GM23248 (cell line): ENCODE measurements around the gene SMARCC2. TPM values are rescaled to one million over a fixed set of nuclear protein-coding genes. Genes with fewer than 3 reads are reported as not detected.
A peak's percentile ranks its signal among the peaks of the same experiment; 100 is the strongest.

Experiments used
- DNase-seq: peaks from one replicate; pipeline ENCODE4 v3.0.0-alpha.2; 2015
- H2AFZ ChIP-seq: fragments of 200-600 bp; sonication (generic); 2 replicates; pipeline ENCODE4 v1.6.1; 2016; ENCODE audit warnings: antibody characterized with exemption
- H3F3A ChIP-seq: fragments of 200-600 bp; sonication (generic); 2 replicates; pipeline ENCODE4 v1.6.1; 2016; ENCODE audit warnings: mild to moderate bottlenecking, antibody characterized with exemption, mixed run types; ENCODE audit not compliant: insufficient read depth
- H3K27ac ChIP-seq: fragments of 200-600 bp; sonication (generic); 2 replicates; pipeline ENCODE4 v1.5.1; 2016; ENCODE audit warnings: mild to moderate bottlenecking
- H3K27me3 ChIP-seq: fragments of 200-600 bp; sonication (generic); replicated peaks from 2 replicates; pipeline ENCODE4 v1.6.1; 2016; ENCODE audit warnings: mild to moderate bottlenecking; ENCODE audit not compliant: insufficient read depth
- H3K36me3 ChIP-seq: fragments of 200-600 bp; sonication (generic); 2 replicates; pipeline ENCODE4 v1.6.1; 2016; ENCODE audit warnings: low read depth, mild to moderate bottlenecking
- H3K4me1 ChIP-seq: fragments of 200-600 bp; sonication (generic); 2 replicates; pipeline ENCODE4 v1.6.1; 2016; ENCODE audit warnings: mild to moderate bottlenecking; ENCODE audit not compliant: insufficient read depth
- H3K4me2 ChIP-seq: fragments of 200-600 bp; sonication (generic); one replicate; pipeline ENCODE4 v1.6.1; 2016; ENCODE audit warnings: mild to moderate bottlenecking; ENCODE audit not compliant: unreplicated experiment
- H3K4me3 ChIP-seq: fragments of 200-600 bp; sonication (generic); 2 replicates; pipeline ENCODE4 v1.5.1; 2016; ENCODE audit warnings: mild to moderate bottlenecking
- H3K79me2 ChIP-seq: fragments of 200-600 bp; sonication (generic); 2 replicates; pipeline ENCODE4 v1.6.1; 2016; ENCODE audit warnings: mild to moderate bottlenecking; ENCODE audit not compliant: insufficient read depth
- H3K9ac ChIP-seq: fragments of 200-600 bp; sonication (generic); 2 replicates; pipeline ENCODE4 v1.6.1; 2016; ENCODE audit warnings: mild to moderate bottlenecking
- H3K9me2 ChIP-seq: fragments of 200-600 bp; sonication (generic); 2 replicates; pipeline ENCODE4 v1.6.1; 2016; ENCODE audit warnings: mixed run types, mild to moderate bottlenecking, moderate library complexity; ENCODE audit not compliant: insufficient read depth
- H3K9me3 ChIP-seq: fragments of 200-600 bp; sonication (generic); one replicate; pipeline ENCODE4 v1.6.1; 2017; ENCODE audit warnings: low read depth
- H4K20me1 ChIP-seq: fragments of 200-600 bp; sonication (generic); 2 replicates; pipeline ENCODE4 v1.6.0; 2016; ENCODE audit not compliant: insufficient read depth
- EZH2 ChIP-seq: fragments of 200-600 bp; sonication (generic); IDR thresholded peaks from 2 replicates; pipeline ENCODE4 v1.6.1; 2018; ENCODE audit warnings: antibody characterized with exemption, mild to moderate bottlenecking; ENCODE audit not compliant: insufficient read depth, poor library complexity, severe bottlenecking
- EZH2phosphoT487 ChIP-seq: fragments of 200-600 bp; sonication (generic); IDR thresholded peaks from 2 replicates; pipeline ENCODE4 v1.6.1; 2018; ENCODE audit warnings: antibody characterized with exemption, moderate library complexity, mild to moderate bottlenecking, low read depth; ENCODE audit not compliant: insufficient read depth
- WGBS, 2 experiments: methylation state at CpG; one replicate each; pipeline ENCODE4 v1.1.6; 2015 to 2017; ENCODE audit warnings: low lambda C conversion rate in 2 of 2, low coverage in 1 of 2; ENCODE audit errors: missing lambda C conversion rate in 2 of 2; 5-methylcytosine and 5-hydroxymethylcytosine counted together
- in situ Hi-C: fragments of 300-500 bp; cut with MboI; formaldehyde crosslinking; loops from 2 replicates; pipeline ENCODE4 v1.15.0; 2020
- polyA plus RNA-seq: library from polyadenylated mRNA; unstranded; fragments of >200 nt; fragmentation: Nextera tagmentation; extraction: Ambion mirVana; gene quantifications from 2 replicates; pipeline ENCODE4 v1.2.1, GENCODE V29; 2016
- total RNA-seq: library from RNA; depleted of rRNA; stranded (reverse); fragments of >200 nt; shearing (Covaris generic); gene quantifications from 2 replicates; pipeline ENCODE4 v1.2.3, GENCODE V29; 2014

Gene SMARCC2
- total and polyA plus RNA-seq, 2 experiments from 2014 or later: 34.0 to 64.3 TPM

- Histone ChIP-seq H3K4me1 (peaks cover 11% of the 10 kb centered on the region; the same call in 1 of the 2 replicates), H3K9ac (peak overlapping the region; percentile 77), H2AFZ (peak overlapping the region; percentile 74), H3K36me3 (peaks cover 25% of the 10 kb centered on the region), H3K9me2 (no peaks in the 10 kb centered on the region), H3K79me2 (peaks cover 51% of the 10 kb centered on the region), H3K9me3 (no peaks in the 10 kb centered on the region), H4K20me1 (no peaks in the 10 kb centered on the region), H3F3A (peaks cover 3% of the 10 kb centered on the region; the same call in 1 of the 2 replicates), H3K27ac (no peak overlapping the region), H3K4me3 (peak overlapping the region; percentile 100), H3K27me3 (no peaks in the 10 kb centered on the region), H3K4me2 (peak overlapping the region; percentile 94)
- peak; percentile 44 for DNase-seq
- 3 to 4% methylated on average over 10 of the region's 10 CpGs for WGBS, 2 experiments
- TF ChIP-seq EZH2phosphoT487 (no peak), EZH2 (no peak)
- in situ Hi-C loops: no loop called here
These were observed 1.0 kb downstream of the SMARCC2 start for GRCh38 chr12:56188131-56188777.

DNA sequence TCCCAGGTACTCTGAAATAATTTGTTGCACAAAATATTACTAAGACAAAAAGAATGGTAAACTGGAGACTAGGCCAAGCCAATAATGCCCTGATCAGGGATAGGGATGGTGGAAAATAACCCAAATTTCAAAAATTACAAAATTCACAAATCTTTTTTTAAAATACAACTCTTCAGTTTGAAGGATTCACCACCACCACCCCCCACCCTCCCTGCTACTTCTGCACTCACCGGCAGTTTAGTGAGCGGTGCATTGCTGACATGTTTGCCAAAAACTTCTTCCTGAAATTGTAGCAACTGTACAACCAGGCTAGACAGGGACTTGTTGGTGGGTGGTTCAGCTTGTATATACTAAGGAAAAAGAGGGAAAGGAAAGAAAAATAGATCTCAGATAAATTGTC is 2.3 kb downstream of the SMARCC2 start:
- Histone ChIP-seq H3K4me2 (peak overlapping the region; percentile 94), H3K27me3 (no peaks in the 10 kb centered on the region), H3K79me2 (peaks cover 51% of the 10 kb centered on the region), H3K27ac (no peak overlapping the region), H3F3A (no peaks in the 10 kb centered on the region; the same call in 1 of the 2 replicates), H3K4me3 (no peak overlapping the region), H4K20me1 (no peaks in the 10 kb centered on the region), H3K36me3 (peaks cover 34% of the 10 kb centered on the region), H3K9me2 (no peaks in the 10 kb centered on the region), H3K9ac (no peak overlapping the region), H3K4me1 (peaks cover 11% of the 10 kb centered on the region; the same call in 1 of the 2 replicates), H3K9me3 (no peaks in the 10 kb centered on the region), H2AFZ (no peak overlapping the region)
- in situ Hi-C loops: no loop called here
- DNase-seq: no peak
- WGBS, 2 experiments: 60 to 78% methylated on average over 2 of the region's 2 CpGs
- TF ChIP-seq EZH2phosphoT487 (no peak), EZH2 (no peak)

DNA sequence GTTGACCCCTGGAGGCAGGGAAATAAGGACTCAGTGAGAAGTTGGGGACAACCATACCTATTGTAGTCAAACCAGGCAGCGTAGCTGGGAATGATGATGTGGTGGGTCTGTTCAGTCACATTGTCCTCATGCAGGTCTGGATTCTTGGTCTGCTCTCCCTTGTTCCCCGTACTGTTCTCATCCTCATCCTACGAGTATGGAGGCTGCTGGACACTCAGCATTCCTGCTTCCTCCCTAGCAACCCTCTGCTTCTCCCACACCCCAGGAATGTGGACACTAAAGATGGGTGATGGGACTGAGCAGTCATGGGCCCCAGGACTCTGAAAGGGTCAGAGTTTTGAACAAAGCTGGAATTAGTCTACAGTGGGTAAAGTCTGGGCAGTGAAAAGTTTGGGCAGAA is 10.9 kb downstream of the SMARCC2 start:
- WGBS, 2 experiments: 83 to 90% methylated on average over 3 of the region's 3 CpGs
- Histone ChIP-seq H3K4me1 (no peaks in the 10 kb centered on the region), H3K9ac (no peak overlapping the region), H3K36me3 (peaks cover 61% of the 10 kb centered on the region; the same call in 1 of the 2 replicates), H3F3A (no peaks in the 10 kb centered on the region), H3K27ac (no peak overlapping the region), H3K79me2 (no peaks in the 10 kb centered on the region), H3K9me2 (no peaks in the 10 kb centered on the region), H3K4me3 (no peak overlapping the region), H3K4me2 (no peak overlapping the region), H2AFZ (no peak overlapping the region), H4K20me1 (no peaks in the 10 kb centered on the region), H3K9me3 (no peaks in the 10 kb centered on the region), H3K27me3 (no peaks in the 10 kb centered on the region)
- DNase-seq: no peak
- TF ChIP-seq EZH2 (no peak), EZH2phosphoT487 (no peak)
- in situ Hi-C loops: no loop called here

GRCh38 chr12:56172839-56173238 is 16.4 kb downstream of the SMARCC2 start:
- in situ Hi-C loops: no loop called here
- TF ChIP-seq EZH2phosphoT487 (no peak), EZH2 (no peak)

More at GRCh38 chr12:56172839-56173238, 16.4 kb downstream of the SMARCC2 start:
- Histone ChIP-seq H3K4me3 (no peak overlapping the region), H3K9me3 (no peaks in the 10 kb centered on the region), H3K9me2 (no peaks in the 10 kb centered on the region), H3K4me1 (no peaks in the 10 kb centered on the region), H3K27ac (no peak overlapping the region), H3K27me3 (no peaks in the 10 kb centered on the region), H3F3A (peaks cover 2% of the 10 kb centered on the region; the same call in 1 of the 2 replicates), H2AFZ (no peak overlapping the region), H3K9ac (no peak overlapping the region), H3K79me2 (no peaks in the 10 kb centered on the region), H4K20me1 (no peaks in the 10 kb centered on the region), H3K4me2 (no peak overlapping the region), H3K36me3 (peaks cover 37% of the 10 kb centered on the region; the same call in 1 of the 2 replicates)
- WGBS, 2 experiments: 93% methylated on average over 7 of the region's 7 CpGs
- no peak for DNase-seq
